Kidney epithelial cell (primary cell): ENCODE measurements around the gene C19orf18. TPM values are rescaled to one million over a fixed set of nuclear protein-coding genes. Genes with fewer than 3 reads are reported as not detected.
"Not testable (repeated sequence)": the region's sequence is repeated elsewhere in the genome, so short reads cannot be mapped to it uniquely, and the experiment has no call there.

Experiments used
- DNase-seq: peaks from one replicate; pipeline ENCODE4 v3.0.0-alpha.2; 2010; ENCODE audit warnings: low read depth
- H3K27me3 ChIP-seq: 2 replicates; pipeline ENCODE4 v1.6.0; 2011; ENCODE audit warnings: low read length; ENCODE audit not compliant: control insufficient read depth, insufficient read depth
- H3K36me3 ChIP-seq: 2 replicates; pipeline ENCODE4 v1.5.1; 2011; ENCODE audit warnings: low read length; ENCODE audit not compliant: control insufficient read depth, insufficient read depth
- H3K4me3 ChIP-seq: 2 replicates; pipeline ENCODE4 v1.5.1; 2011; ENCODE audit warnings: low read depth, mild to moderate bottlenecking, control low read depth, low read length
- total RNA-seq: library from RNA; depleted of rRNA; stranded (reverse); fragments of >200 nt; gene quantifications from 2 replicates; pipeline ENCODE4 v1.2.3, GENCODE V29; 2015
- TF ChIP-seq, protein P1 (sequence below): IDR thresholded peaks from 2 replicates; pipeline ENCODE4 v1.5.1; 2011; ENCODE audit warnings: mild to moderate bottlenecking, moderate library complexity, low read length, control low read depth, inconsistent platforms; ENCODE audit not compliant: insufficient read depth, poor library complexity, severe bottlenecking

C19orf18 gene
- total RNA-seq, 1 donor from 2014 or later = 0.17 TPM

DNA sequence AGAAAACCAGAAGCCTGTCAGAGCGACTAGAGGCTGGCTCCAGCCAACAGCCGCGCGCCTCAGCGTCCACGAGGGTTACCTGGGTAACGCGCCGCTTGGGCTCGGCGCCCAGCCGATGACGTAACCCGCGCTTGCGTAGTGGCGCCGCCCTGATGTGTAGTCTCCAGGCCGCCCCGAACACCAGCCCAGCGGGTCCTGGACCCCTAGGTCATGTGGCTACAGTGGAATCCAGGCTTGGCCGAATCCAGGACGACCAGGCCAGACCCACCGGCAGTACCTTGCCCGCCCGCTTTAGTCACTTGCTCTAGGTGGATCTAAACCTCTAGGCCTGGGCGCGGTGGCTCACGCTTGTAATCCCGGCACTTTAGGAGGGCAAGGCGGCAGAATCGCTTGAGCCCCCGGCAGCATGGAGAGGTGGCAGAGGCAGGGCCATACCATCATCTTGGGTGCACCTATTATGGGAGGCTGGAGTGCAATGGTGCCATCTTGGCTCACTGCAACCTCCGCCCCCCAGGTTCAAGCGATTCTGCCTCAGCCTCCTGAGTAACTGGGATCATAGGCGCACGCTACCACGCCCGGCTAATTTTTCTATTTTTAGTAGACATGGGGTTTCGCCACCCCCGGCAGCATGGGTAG is 35.5 kb upstream of the C19orf18 start:
- Histone ChIP-seq H3K27me3 (no peaks in the 10 kb centered on the region), H3K36me3 (no peaks in the 10 kb centered on the region), H3K4me3 (peak overlapping the region; percentile 45)
- TF ChIP-seq, protein P1, sequence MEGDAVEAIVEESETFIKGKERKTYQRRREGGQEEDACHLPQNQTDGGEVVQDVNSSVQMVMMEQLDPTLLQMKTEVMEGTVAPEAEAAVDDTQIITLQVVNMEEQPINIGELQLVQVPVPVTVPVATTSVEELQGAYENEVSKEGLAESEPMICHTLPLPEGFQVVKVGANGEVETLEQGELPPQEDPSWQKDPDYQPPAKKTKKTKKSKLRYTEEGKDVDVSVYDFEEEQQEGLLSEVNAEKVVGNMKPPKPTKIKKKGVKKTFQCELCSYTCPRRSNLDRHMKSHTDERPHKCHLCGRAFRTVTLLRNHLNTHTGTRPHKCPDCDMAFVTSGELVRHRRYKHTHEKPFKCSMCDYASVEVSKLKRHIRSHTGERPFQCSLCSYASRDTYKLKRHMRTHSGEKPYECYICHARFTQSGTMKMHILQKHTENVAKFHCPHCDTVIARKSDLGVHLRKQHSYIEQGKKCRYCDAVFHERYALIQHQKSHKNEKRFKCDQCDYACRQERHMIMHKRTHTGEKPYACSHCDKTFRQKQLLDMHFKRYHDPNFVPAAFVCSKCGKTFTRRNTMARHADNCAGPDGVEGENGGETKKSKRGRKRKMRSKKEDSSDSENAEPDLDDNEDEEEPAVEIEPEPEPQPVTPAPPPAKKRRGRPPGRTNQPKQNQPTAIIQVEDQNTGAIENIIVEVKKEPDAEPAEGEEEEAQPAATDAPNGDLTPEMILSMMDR = no peak
- DNase-seq = peak; percentile 32

DNA sequence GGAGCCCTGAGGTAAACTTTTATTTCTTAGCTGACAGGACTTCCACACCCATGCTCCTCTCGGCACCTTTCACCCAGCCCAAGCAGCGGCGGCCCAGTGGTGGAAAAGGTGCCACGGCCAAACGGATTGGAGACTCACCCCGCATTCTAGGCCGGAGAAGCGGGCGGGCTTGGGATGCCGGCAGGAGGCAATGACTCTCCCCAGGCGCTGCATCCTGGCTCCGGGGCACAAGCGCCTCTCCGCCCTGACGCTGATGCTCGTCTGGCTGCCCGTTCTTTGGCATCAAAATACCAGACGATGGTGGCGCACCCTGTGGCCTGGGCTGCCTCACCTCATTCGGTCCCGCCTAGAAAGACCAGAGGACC is 34.9 kb upstream of the C19orf18 start:
- Histone ChIP-seq H3K4me3 (peak overlapping the region; percentile 45), H3K27me3 (no peaks in the 10 kb centered on the region), H3K36me3 (no peaks in the 10 kb centered on the region)
- no peak for DNase-seq
- TF ChIP-seq, protein P1 = no peak

DNA sequence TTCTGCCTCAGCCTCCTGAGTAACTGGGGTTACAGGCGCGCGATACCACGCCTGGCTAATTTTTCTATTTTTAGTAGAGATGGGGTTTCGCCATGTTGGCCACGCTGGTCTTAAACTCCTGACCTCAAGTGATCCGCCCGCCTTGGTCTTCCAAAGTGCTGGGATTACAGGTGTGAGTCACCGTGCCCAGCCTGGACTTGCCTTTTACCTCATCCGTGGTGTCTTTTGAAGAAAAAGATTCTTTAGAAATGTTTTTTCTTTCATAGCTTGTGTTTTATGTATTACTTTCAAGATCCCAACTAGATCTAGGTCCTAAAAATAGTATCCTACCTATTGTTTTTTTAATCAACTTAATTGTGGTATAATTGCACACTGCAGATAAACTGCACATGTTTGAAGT is 34.5 kb upstream of the C19orf18 start:
- not testable (repeated sequence) for H3K36me3 ChIP-seq, H3K27me3 ChIP-seq, H3K4me3 ChIP-seq, DNase-seq

DNA sequence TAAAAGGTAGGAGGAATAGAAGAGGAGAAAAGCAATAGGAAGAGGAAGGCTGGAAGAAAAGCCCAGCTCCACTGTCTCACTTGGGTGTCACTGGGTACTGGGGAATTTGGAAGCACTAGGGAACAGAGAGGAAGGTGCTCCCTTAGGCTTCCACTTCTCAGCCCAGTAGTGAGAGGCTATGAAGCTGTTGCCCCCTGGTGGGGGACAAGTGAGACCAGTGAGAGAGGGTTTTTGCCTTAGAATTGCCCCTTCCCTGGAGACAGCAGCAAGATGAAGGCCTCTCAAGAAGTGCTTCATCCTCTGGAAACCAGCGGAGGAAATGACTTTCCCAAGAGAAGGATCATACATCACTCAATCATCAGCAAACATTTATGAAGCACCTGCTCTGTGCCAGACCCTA is 33.0 kb upstream of the C19orf18 start:
- no peak for DNase-seq
- no peaks in the 10 kb centered on the region for H3K27me3 ChIP-seq
- H3K36me3 ChIP-seq = no peaks in the 10 kb centered on the region
- H3K4me3 ChIP-seq = no peak overlapping the region
- TF ChIP-seq, protein P1 = no peak

DNA sequence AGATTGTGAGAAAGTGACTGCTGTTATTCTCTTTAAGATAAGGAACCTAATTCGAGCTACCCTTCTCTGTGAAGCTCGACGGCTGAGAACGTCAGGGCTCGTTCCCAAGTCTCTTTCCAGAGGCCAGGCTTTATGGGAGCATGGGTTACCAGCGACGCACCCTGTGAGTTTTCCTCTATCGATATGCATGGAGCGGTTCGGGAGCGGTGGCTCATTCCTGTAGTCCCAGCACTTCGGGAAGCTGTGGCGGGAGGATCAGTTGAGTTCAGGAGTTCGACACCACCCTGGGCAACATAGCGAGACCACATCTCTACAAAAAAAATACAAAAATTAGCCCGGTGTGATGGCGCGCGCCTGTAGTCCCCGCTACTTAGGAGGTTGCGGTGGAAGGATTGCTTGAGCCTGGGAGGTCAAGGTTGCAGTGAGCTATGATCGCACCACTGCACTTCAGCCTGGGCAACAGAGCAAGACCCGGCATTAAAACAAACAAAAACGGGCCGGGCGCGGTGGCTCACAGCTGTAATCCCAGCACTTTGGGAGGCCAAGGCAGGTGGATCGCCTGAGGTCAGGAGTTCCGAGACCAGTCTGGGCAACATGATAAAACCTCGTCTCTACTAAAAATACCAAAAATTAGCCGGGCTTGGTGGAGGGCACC is 29.0 kb upstream of the C19orf18 start:
- DNase-seq = no peak

DNA sequence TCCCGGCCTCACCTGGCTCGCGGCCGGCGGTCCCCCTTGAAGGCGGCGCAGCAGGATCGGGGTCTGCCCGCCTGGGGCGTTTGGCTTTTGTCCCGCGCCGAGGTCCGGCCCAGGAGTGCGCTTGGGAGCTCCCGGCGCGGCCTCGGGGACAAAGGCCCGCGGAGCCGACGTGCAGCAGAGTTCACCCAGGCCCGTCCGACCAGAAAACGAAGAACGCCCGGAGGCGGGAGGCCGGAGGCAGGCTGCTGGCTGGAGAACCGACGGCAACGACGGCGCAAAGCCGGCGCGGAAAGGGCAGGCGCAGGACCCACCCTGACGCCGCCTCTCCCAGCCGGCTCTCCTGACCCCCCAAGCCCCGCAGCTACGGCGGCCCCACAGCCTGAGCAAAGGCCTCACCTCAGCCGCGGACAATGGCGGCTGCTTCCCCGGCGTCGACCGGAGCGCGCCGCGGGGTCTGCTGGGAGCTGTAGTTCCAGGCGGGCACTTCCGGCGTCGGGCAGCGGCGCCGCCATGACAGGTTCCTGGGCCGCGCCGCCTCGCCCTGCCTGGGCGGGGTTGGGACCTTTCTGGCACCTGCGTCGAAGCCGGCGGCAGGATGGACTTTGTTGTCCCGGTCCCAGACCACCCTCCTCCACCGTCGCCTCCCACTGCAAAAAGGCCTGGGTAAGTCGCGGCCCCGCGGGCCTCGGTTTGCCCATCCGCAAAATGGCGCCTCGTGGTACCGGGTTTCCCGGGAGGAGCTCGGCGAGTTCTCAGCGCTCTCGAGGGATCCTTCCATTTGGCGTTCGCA is 28.2 kb upstream of the C19orf18 start, which contains the start of gene ZNF606:
Gene ZNF606 (minus strand): TSS at position 437 of the 790 bp plus-strand sequence. CDS start 1,501 bp downstream, outside the sequence.
- DNase-seq = peak; percentile 32
- H3K4me3 ChIP-seq = peak within 1 kb of the TSS; percentile 91
- TF ChIP-seq, protein P1 = no peak
- H3K27me3 ChIP-seq = no peaks in the 10 kb centered on the region
- peaks cover 2% of the 10 kb centered on the region for H3K36me3 ChIP-seq

More for the DNA sequence above, 29.0 kb upstream of the C19orf18 start:
- Histone ChIP-seq H3K27me3 (no peaks in the 10 kb centered on the region), H3K36me3 (peaks cover 2% of the 10 kb centered on the region), H3K4me3 (peak overlapping the region; percentile 91)
- TF ChIP-seq, protein P1 = no peak
